NCI-H345 (cell line): ENCODE results near the gene NLN.
"Not testable (repeated sequence)": the region's sequence is repeated elsewhere in the genome, so short reads cannot be mapped to it uniquely, and the experiment has no call there.

ENCODE experiments used
- DNase-seq: peaks from one replicate; lab custom pipeline; 2025; lab: John Stamatoyannopoulos, UW

Gene NLN

GRCh38 chr5:65772963-65773362 is 51.0 kb downstream of the NLN start:
- not testable (repeated sequence) for DNase-seq

DNA sequence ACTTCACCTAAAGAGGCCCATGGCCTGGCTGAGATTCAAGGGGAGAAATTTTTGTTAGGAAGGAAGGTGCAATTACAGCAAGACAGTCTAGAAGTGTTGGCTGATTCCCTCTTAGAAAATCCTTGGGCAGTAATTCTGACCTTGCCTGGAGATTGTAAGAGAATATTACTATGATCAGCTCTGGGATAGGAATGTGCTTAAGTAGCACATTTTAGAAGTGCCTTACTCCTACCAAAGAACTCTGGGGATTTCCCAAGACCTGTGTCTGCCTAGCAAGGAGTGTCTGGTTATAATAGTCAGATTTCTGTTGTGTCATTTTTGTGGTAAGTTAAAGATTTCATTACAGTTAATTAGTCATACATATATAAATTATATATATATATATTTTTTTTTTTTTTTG is 52.3 kb downstream of the NLN start:
- no peak for DNase-seq

GRCh38 chr5:65775476-65775875 is 53.5 kb downstream of the NLN start:
- DNase-seq: no peak

- DNase-seq: no peak
These were observed 54.6 kb downstream of the NLN start for GRCh38 chr5:65776441-65777141.

- DNase-seq: no peak
These were observed 56.1 kb downstream of the NLN start for GRCh38 chr5:65778126-65778525.

GRCh38 chr5:65779643-65780042 is 57.6 kb downstream of the NLN start:
- DNase-seq: no peak

GRCh38 chr5:65788296-65788695 is 66.3 kb downstream of the NLN start:
- not testable (repeated sequence) for DNase-seq

- no peak for DNase-seq
These were observed 68.6 kb downstream of the NLN start for GRCh38 chr5:65790371-65791163.

DNA sequence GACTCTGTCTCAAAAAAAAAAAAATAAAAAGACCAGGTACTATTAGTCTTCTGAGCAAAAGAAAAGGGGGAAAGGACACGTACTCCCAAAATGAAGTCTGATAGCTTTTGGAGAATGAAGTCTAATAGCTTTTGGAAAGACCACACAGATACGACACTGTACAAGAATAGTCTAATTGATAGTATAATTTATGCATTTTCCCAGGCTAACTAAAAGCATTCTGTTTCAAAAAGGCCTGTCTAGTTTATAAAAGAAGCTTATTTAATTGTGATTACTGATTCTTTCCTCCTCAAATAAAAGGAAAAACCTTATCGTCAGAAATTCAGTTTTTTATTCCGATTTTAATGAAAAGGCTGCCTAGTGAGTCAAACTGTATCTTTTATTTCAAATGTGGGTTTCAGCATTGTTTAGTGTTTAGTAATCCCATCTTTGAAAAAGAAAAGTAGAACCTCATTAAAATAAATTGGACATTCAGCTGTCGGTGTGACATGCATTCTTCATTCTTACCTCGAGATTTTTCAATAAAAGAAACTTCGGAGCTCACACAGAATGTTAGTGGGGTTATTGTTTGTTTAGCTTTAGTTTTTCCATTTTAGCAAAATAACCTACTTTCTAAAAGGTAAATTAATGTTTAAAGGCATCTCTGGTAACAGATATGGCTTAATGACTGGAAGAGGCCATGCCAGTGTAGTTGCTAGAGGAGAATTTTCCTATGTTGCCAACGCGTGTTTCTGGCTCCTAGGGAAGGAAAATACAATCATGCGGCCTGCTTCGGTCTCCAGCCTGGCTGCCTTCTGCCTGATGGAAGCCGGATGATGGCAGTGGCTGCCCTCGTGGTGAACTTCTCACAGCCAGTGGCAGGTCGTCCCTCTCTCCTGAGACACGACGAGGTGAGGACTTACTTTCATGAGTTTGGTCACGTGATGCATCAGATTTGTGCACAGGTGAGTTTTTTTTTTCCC is 70.0 kb downstream of the NLN start:
- DNase-seq: no peak

DNA sequence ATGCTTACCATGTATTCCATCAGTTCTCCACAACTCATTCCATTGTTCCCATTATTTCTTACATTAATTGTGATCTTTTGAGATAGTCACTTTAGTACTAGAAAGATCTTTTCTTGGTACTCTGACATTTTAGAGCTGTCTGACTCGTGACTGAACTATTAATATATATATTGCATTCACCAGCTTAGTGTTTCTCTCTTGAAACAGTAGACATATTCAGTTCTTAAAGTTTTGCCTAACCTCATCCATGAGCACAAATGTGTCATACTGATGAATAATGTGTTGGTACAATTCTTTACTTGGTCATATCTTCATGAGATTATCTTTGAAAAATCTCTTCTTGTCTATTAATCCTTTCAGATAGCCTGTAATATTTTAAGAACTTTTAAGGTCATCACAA is 74.3 kb downstream of the NLN start:
- no peak for DNase-seq

DNA sequence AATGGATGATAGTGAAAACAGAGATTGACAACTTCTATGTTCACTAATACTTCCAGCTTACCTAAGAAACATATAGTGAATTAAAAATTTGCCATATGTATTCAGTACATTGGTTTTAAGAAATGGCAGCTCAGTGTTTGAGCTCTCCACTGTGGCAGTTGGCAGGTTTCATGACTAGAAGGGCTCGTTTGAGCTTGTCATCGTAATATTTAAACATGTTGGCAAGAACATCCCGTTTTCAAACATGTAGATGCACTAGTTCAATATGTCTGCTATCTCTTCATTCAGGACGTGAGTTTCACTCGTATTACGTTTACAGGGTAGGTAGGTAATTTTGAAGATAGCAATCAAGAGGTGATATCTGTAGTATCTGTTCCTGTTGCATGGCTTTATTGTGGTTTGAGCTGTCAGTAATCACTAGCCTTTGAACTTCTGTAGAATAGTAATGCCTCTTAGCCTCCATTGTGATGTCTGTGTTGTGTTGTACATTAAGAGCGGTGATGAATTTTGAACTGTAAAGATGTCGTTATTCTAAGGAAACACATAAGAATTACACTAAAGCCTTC is 74.8 kb downstream of the NLN start:
- DNase-seq: no peak

DNA sequence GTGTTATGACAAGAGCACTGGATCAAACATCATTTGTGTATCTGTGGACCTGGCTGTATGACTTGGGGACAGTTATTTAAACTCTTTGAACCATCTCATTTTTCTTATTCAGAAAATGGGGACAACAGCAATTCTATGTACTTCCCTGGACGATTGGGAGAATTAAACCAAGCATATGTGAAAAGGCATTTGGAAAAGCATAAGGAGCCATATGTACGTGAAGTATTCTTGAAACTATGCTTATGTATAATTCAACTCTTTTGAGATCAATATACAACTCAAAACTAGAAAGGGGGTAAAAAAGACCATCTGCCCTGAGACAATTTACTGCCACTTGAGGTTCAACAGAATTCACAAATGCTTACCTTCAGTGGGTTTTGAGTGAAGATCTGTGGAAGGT is 75.5 kb downstream of the NLN start:
- DNase-seq: no peak

DNA sequence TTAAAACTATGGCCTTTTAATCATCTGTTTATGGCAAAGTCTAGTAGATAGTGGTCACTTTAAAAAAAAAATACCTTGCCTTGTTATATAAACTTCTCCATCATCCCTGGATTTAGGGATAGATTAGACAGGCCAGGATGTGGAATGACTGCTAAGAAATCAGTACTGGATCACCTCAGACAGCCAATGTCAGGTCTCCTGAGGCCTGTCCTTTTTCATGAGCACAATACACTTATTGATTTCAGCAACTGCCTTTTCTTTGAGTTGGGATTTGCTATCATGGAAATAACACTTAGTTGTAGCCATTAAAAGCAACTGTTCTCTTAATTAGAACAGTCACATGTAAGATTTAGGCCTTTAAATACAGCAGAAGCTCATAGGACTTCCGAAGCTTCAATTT is 77.9 kb downstream of the NLN start:
- no peak for DNase-seq

- no peak for DNase-seq
These were observed 78.8 kb downstream of the NLN start for GRCh38 chr5:65800775-65801174.

- no peak for DNase-seq
These were observed 79.4 kb downstream of the NLN start for GRCh38 chr5:65801352-65801783.

DNA sequence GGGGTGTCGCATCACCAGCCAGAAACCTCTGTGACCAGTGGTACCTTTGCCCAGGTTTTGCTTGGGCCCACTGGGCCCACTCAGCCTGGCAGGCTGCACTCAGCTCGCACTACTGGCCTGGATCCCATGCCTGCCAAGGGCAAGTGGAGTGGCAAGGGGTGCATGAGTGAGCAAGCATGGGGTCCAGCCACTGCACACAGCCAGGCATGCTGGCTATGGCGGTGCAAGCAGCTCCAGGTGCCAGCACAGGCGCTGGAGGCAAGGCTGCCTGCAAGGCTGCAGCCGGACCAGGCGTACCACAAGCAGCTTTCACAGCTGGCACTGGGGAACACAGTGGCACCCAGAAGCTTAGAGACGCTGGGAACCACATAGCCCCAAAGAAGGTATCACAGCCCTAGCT is 80.1 kb downstream of the NLN start:
- no peak for DNase-seq

- DNase-seq: no peak
These were observed 80.8 kb downstream of the NLN start for GRCh38 chr5:65802820-65803219.

GRCh38 chr5:65803699-65804391 is 81.8 kb downstream of the NLN start:
- no peak for DNase-seq

DNA sequence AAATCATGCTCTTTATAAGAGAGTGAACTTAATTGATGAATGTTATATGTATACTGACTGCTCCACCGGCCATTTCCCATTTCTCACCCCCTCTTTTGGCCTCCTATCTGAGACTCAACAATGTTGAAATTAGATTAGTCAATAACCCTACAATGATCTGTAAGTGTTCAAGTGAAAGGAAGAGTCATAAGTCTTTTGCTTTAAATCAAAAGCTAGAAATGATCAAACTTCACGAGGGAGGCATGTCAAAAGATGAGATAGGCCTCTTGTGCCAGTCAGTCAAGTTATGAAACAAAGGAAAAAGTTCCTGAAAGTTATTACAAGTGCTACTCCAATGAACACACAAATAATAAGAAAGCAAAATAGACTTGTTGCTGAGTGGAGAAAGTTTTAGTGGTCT is 83.1 kb downstream of the NLN start:
- DNase-seq: no peak

- not testable (repeated sequence) for DNase-seq
These were observed 85.5 kb downstream of the NLN start for GRCh38 chr5:65807494-65807893.

DNA sequence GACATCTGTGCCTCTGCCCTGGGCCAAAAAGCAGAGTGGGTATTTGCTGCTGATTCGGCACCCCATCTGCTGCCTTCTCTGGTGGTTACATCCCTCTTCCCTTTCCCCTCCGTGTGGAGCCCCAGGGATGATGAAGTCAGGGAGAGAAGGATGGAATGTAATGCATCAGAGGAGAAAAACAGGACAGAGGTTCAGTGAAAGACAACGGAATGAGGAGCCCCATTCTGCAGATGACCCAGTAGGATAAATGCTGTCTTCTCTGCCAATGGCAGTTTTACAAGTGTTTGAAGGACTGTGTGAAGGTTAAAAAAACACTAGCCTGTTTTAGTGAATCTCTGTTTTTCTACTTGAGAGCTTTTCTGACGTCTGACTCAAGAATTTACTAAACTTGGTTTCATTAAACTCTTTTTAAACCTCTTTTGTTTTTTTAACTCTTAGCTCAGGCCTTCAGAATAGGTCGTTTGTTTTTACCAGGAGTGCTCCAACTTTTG is 86.3 kb downstream of the NLN start:
- DNase-seq: no peak
